ENCODE data around the gene RB1. TPM values are rescaled to one million over a fixed set of nuclear protein-coding genes. Genes with fewer than 3 reads are reported as not detected.
A peak's percentile ranks its signal among the peaks of the same experiment; 100 is the strongest.

RB1 gene
- total RNA-seq, 4 donors from 2014 or later, result 28.4 to 33.2 (median 29.9) TPM

GRCh38 chr13:48391257-48391656 lies 87.7 kb downstream of the RB1 start:
- WGBS, result 99% methylated on average over 3 of the region's 3 CpGs
- peaks cover 0 to 11% (median 7%) of the 10 kb centered on the region in 4 donors for H3K9me3 ChIP-seq
- no peak for TF ChIP-seq CTCF (IDR thresholded peaks at IDR 0.05)
- no peak for TF ChIP-seq EP300 (IDR thresholded peaks at IDR 0.05)
- no peak for TF ChIP-seq POLR2A (IDR thresholded peaks at IDR 0.05; ENCODE audit: low read depth)
- TF ChIP-seq POLR2AphosphoS5 (IDR thresholded peaks at IDR 0.05), result no peak
- no peak for DNase-seq (ENCODE audit: extremely low spot score)
- peaks cover 14 to 41% (median 25%) of the 10 kb centered on the region in 4 donors for H3K36me3 ChIP-seq
- intact Hi-C loops (cut with DNase I), result no loop called here
- H3K4me1 ChIP-seq, result no peaks in the 10 kb centered on the region
- no peaks in the 10 kb centered on the region for H3K27me3 ChIP-seq
- H3K4me3 ChIP-seq, result no peak overlapping the region
- H3K27ac ChIP-seq (replicated peaks in 1 of 4), result no peak overlapping the region

- H3K4me3 ChIP-seq, result no peak overlapping the region
- intact Hi-C loops (cut with DNase I), result no loop called here
- H3K4me1 ChIP-seq, result peaks cover 4 to 6% (median 5%) of the 10 kb centered on the region in 4 donors
- H3K9me3 ChIP-seq, result peaks cover 0 to 11% (median 7%) of the 10 kb centered on the region in 4 donors
- WGBS, result 94% methylated on average over 3 of the region's 3 CpGs
- TF ChIP-seq POLR2AphosphoS5 (IDR thresholded peaks at IDR 0.05) (no peak), CTCF (IDR thresholded peaks at IDR 0.05) (no peak), EP300 (IDR thresholded peaks at IDR 0.05) (no peak), POLR2A (IDR thresholded peaks at IDR 0.05; ENCODE audit: low read depth) (no peak)
- no peak for DNase-seq (ENCODE audit: extremely low spot score)
- H3K27me3 ChIP-seq, result no peaks in the 10 kb centered on the region
- H3K27ac ChIP-seq (replicated peaks in 1 of 4), result no peak overlapping the region
- peaks cover 14 to 40% (median 25%) of the 10 kb centered on the region in 4 donors for H3K36me3 ChIP-seq
These were observed 89.6 kb downstream of the RB1 start for GRCh38 chr13:48393030-48393697.

- H3K4me1 ChIP-seq, result peaks cover 9 to 11% (median 10%) of the 10 kb centered on the region in 4 donors
- peaks cover 14 to 40% (median 25%) of the 10 kb centered on the region in 4 donors for H3K36me3 ChIP-seq
- no peak for TF ChIP-seq CTCF (IDR thresholded peaks at IDR 0.05)
- TF ChIP-seq POLR2A (IDR thresholded peaks at IDR 0.05; ENCODE audit: low read depth), result no peak
- TF ChIP-seq EP300 (IDR thresholded peaks at IDR 0.05), result no peak
- TF ChIP-seq POLR2AphosphoS5 (IDR thresholded peaks at IDR 0.05), result no peak
- no peak overlapping the region for H3K4me3 ChIP-seq
- H3K27ac ChIP-seq (replicated peaks in 1 of 4), result no peak overlapping the region
- intact Hi-C loops (cut with DNase I), result no loop called here
- peaks cover 0 to 11% (median 7%) of the 10 kb centered on the region in 4 donors for H3K9me3 ChIP-seq
- 95% methylated on average over 2 of the region's 2 CpGs for WGBS
- DNase-seq (ENCODE audit: extremely low spot score), result no peak
- no peaks in the 10 kb centered on the region for H3K27me3 ChIP-seq
These were observed 90.1 kb downstream of the RB1 start for GRCh38 chr13:48393698-48394085.

GRCh38 chr13:48397744-48398143 lies 94.2 kb downstream of the RB1 start:
- Histone ChIP-seq H3K27ac (replicated peaks in 1 of 4) (peak overlapping the region in 1 of 4 donors; percentile 20), H3K36me3 (peaks cover 12 to 28% (median 18%) of the 10 kb centered on the region in 4 donors), H3K9me3 (no peaks in the 10 kb centered on the region), H3K4me3 (no peak overlapping the region), H3K27me3 (no peaks in the 10 kb centered on the region), H3K4me1 (peaks cover 20 to 43% (median 35%) of the 10 kb centered on the region in 4 donors)
- intact Hi-C loops (cut with DNase I), result no loop called here
- no peak for TF ChIP-seq EP300 (IDR thresholded peaks at IDR 0.05)
- no peak for TF ChIP-seq POLR2AphosphoS5 (IDR thresholded peaks at IDR 0.05)
- no peak for TF ChIP-seq POLR2A (IDR thresholded peaks at IDR 0.05; ENCODE audit: low read depth)
- TF ChIP-seq CTCF (IDR thresholded peaks at IDR 0.05), result no peak
- DNase-seq (ENCODE audit: extremely low spot score), result no peak
- WGBS, result 63% methylated on average over 1 of the region's 1 CpG
